HG03097 (cell line): ENCODE results near the gene NXF1.
A peak's percentile ranks its signal among the peaks of the same experiment; 100 is the strongest.
"Not testable (repeated sequence)": the region's sequence is repeated elsewhere in the genome, so short reads cannot be mapped to it uniquely, and the experiment has no call there.

Experiments
- ATAC-seq: cut with Tn5 transposase; IDR thresholded peaks from one replicate; pipeline ENCODE4 v1.9.1; 2021; ENCODE audit not compliant: unreplicated experiment, low FRiP score

The NXF1 gene

DNA sequence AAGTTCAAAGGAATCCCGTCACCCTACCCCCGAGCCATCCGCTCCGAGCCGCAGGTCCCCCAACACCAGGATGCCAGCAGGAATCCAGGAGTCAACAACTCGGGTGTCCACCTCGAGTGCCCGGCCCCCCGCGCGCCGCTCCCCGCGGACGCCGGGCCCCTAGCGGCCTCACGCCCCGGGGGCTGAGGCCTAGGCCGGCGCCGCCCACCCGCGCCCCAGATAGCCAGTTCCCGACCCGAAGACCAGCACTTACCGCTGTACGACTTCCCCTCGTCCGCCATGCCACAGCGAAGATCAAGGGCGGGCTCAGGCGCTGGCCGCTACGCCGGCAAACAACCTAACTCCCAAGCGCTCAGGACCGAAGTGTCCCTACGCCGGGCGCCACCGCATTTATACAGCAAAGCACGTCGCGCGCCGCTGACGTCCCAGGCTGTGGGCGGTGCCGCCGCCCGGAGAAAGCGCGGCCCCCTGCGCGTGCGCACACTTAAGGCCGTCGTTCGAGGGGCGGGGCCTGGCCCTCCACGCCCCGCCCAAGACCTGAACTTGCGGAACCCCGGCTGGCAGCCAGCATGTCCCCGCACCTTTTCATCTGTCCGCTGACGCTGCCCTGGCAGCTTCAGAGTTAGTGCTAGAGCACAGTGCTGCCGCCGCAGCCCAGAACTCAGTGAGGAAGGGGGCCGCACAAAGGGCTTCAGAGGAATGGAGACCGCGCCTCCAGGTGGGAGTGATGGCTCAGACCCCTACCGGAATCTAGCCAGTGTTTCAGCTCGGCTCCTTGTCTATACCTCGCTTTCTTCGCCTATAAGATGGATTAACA, at the start of gene NXF1:
Gene NXF1 (minus strand): TSS at position 365 of the 817 bp plus-strand sequence. CDS start 84 bp downstream, at position 281.
- ATAC-seq: peak; percentile 81

DNA sequence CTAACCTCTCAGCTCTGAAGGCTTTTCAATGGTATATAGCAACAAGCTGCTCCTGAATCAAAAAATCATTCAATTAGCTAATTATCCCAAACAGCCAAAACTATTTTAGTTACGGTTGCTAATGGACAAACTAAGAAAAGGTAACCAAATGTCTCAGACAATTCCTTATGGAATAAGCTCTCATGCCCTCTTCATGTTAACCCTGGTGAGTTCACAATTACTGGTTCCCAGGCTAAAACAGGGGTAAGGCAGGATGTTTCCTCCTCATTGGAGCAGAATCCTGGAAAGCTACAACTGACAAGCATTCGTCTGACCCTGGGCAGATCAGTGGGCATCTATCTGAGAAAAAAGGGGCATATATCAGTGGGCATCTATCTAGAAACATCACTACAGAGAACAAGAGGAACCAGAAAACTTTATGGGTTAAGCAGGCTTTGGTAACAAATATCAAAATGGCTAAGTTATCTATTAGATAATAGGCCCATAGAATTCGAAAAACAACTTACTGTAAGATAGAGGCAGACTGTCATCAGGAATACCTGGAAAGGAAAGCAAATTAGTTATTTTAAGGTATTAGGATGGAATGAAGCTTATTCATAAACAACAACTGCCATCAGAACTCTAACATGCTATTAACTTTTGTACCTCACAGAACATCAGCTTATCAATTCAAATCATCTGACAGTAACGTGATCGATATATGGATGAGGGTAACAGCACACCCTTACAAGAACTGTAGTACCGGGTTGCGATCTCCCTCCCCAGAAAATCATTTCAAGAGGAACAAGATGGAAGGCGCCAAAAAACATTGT, 49.0 kb upstream of the NXF1 start:
- no peak for ATAC-seq

GRCh38 chr11:62853279-62853965, 48.2 kb upstream of the NXF1 start:
- ATAC-seq: no peak

- ATAC-seq: no peak
Observed at GRCh38 chr11:62852523-62853188, 47.4 kb upstream of the NXF1 start.

GRCh38 chr11:62851807-62852522, 46.7 kb upstream of the NXF1 start:
- ATAC-seq: no peak

DNA sequence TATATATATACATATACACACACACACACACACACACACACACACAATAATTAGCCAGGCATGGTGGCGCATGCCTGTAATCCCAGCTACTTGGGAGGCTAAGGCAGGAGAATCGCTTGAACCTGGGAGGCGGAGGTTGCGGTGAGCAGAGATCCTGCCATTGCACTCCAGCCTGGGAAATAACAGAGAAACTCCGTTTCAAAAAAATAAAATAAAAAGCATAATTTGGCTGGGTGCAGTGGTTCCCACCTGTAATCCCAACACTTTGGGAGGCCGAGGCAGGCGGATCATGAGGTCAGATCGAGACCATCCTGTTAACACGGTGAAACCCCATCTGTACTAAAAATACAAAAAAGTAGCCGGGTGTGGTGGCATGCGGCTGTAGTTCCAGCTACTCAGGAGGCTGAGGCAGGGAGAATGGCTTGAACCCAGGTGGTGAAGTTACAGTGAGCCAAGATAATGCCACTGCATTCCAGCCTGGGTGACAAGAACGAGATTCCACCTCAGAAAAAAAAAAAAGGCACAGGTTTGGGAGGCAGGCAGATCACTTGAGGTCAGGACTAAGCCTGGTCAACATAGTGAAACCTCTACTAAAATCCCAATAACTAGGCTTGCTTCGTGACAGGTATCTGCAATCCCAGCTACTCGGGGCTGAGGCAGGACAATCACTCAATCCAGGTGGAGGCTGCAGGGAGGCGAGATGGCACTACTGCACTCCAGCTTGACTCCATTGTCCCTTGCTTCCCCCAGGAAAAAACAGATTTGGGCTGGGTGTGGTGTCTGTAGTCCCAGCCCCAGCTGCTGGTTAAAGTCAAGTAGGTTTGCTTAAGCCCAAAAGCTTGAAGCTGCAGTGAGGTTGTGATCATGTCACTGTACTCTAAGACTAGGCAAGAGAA, 45.9 kb upstream of the NXF1 start:
- no peak for ATAC-seq

DNA sequence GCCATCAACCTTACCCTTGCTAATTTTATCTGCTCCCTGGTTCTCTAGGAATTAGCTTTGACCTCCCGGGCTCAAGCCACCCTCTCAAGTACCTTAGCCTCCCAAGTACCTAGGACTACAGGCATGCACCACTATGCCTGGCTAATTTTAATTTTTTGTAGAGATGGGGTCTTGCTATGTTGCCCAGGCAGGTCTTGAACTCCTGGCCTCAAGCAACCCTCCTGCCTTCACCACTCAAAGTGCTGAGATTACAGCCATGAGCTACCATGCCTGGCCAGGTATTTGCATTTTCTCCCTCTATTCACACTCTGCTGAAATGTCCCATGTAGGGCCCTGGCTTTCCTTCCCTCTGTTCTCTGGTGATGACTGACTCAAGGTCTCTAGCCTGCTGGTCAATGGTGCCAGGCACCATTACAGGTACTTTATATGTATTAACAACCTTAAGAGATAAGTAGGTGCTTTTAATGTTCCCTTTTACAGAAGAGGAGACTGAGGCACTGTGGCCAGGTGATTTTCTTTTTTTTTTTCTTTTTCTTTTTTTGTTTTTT, 42.6 kb upstream of the NXF1 start:
- no peak for ATAC-seq

DNA sequence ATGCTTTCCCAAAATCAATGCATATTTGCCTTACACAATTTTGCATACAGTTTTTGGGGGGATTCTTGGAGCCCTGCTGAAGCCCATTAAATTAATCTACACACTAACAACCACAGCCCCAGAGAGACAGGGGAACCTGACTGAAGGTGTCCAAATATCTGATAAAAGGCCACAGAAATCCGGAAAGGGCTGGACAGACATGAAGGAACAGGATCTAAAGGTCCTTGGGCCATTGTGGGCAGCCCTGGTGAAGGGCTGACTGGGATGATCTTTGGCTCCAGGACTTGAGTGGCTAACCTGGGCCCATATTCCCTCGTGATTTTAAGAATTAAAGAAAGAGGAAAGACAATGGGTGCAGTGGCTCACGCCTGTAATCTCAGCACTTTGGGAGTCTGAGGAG, 40.9 kb upstream of the NXF1 start:
- ATAC-seq: no peak

DNA sequence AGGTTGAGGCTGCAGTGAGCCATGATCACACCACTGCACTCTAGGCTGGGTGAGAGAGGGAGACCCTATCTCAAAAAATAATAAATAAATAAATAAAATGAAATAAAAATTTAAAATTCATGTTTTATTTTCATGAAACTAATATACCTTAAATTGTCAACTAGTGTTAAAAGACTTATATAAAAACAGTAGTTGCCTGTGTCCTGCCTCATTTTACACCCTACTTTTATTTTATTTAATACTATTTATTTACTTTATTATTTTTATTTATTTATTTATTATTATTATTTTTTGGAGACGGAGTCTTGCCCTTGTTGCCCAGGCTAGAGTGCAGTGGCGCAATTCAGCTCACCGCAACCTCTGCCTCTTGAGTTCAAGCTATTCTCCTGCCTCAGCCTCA, 38.9 kb upstream of the NXF1 start:
- no peak for ATAC-seq

DNA sequence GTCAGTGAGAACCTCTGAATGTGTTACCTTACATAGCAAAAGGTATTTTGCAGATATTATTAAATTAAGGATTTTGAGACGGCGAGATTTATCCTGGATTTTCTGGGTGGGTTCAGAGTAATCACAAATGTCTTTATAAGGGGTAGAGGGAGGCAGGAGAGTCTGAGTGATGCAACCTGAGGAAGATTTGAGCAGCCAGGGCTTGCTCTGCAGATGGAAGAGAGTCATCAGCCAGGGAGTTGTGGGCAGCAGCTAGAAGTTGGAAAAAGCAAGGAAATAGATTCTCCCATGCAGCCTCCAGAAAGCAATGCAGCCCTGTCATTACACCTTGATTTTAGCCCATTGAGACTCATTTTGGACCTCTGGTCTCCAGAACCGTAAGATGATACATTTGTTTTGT, 38.2 kb upstream of the NXF1 start:
- no peak for ATAC-seq

GRCh38 chr11:62842891-62843290, 37.7 kb upstream of the NXF1 start:
- not testable (repeated sequence) for ATAC-seq

DNA sequence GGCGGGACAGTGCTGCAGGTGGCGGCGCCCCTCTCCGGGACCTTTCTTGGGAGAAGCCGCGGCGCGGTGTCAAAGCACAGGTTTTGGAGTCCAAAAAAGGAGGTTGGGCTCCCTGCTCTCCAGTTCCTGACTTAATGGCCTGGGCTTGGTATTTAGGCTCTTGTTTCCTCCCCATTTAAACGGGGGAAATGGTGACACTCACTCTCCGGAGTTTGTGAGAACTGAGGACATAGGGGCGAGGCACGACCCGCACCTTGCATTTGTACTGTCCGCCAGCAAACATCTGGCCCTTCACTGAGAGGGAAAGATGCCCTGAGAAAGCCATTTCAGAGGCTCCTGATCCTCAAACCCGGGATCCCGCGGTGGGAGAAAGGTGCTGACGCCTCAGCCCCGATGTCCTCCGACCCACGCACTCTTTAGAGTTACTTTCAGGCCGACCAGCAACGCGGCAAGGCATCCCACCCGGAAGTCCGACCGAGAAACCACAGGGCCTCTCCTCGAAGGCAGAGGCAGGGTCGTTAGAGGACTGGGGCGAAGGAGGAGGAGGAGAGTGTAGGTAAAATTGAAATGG, 37.0 kb upstream of the NXF1 start:
- no peak for ATAC-seq

GRCh38 chr11:62841361-62842170, 36.3 kb upstream of the NXF1 start:
- ATAC-seq: peak; percentile 54

- ATAC-seq: not testable (repeated sequence)
Observed at GRCh38 chr11:62840721-62841360, 35.6 kb upstream of the NXF1 start.

GRCh38 chr11:62839050-62839945, 34.1 kb upstream of the NXF1 start, which contains the start of gene WDR74:
Gene WDR74, minus strand, starts transcription at chr11:62839590. Its CDS starts 20 bp downstream, at chr11:62839570.
- ATAC-seq: peak; percentile 49

DNA sequence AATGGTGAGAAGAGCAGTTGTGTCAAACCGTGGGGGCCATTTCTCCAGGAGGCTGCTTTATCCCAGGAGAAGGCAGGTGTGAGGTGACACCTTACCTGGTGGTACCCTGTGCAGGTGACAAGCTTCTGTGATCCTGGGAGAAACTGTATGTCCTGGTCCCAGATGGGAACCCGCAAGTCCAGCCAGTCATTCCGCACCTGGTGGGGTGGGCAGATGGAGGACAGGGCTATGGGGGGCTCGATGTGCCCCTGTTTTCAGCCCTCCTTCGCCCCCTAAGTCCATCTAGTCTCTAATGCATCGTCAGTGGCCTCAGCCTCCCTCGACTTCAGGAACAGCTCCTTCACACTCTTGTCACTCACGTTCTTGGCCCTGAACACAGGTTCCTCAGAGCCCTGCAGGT, 30.1 kb upstream of the NXF1 start:
- no peak for ATAC-seq
